Endodermal cell (in vitro differentiated cells): Measurements from ENCODE around the gene KDM6A. TPM values are rescaled to one million over a fixed set of nuclear protein-coding genes. Genes with fewer than 3 reads are reported as not detected.

Source experiments
- DNase-seq: peaks from one replicate; pipeline ENCODE4 v3.0.0-alpha.2; 2017
- H3K27ac ChIP-seq: 2 replicates; pipeline ENCODE4 v1.5.1; 2013; ENCODE audit warnings: mild to moderate bottlenecking, low read depth, low read length, moderate library complexity
- H3K27me3 ChIP-seq: 2 replicates; pipeline ENCODE4 v1.6.1; 2013; ENCODE audit warnings: mild to moderate bottlenecking, low read length, moderate library complexity; ENCODE audit not compliant: insufficient read depth, control insufficient read depth, poor library complexity, severe bottlenecking
- H3K36me3 ChIP-seq: 2 replicates; pipeline ENCODE4 v1.7.0; 2013; ENCODE audit warnings: mild to moderate bottlenecking, low read length, moderate library complexity; ENCODE audit not compliant: control insufficient read depth, insufficient read depth
- H3K4me1 ChIP-seq: one replicate; pipeline ENCODE4 v1.7.0; 2013; ENCODE audit warnings: low read length; ENCODE audit not compliant: control insufficient read depth, insufficient read depth
- H3K4me3 ChIP-seq: 2 replicates; pipeline ENCODE4 v1.5.1; 2013; ENCODE audit warnings: mild to moderate bottlenecking, low read length, moderate library complexity
- H3K9ac ChIP-seq: 2 replicates; pipeline ENCODE4 v1.6.1; 2013; ENCODE audit warnings: mild to moderate bottlenecking, low read length, moderate library complexity; ENCODE audit not compliant: poor library complexity, severe bottlenecking; ENCODE audit errors: extremely low read depth
- H3K9me3 ChIP-seq: 2 replicates; pipeline ENCODE4 v1.6.1; 2013; ENCODE audit warnings: mild to moderate bottlenecking, low read length, moderate library complexity; ENCODE audit not compliant: control insufficient read depth
- H3K27ac Mint-ChIP-seq: 2 replicates; pipeline ENCODE4 v1.8.0; 2020; ENCODE audit warnings: mixed read lengths
- H3K27me3 Mint-ChIP-seq: 2 replicates; pipeline ENCODE4 v1.8.0; 2021; ENCODE audit warnings: mild to moderate bottlenecking, mixed read lengths; ENCODE audit not compliant: insufficient read depth
- H3K36me3 Mint-ChIP-seq: 2 replicates; pipeline ENCODE4 v1.8.0; 2020; ENCODE audit warnings: low read depth, mixed read lengths
- H3K4me1 Mint-ChIP-seq: 2 replicates; pipeline ENCODE4 v1.8.0; 2020; ENCODE audit warnings: mixed read lengths
- H3K4me3 Mint-ChIP-seq: 2 replicates; pipeline ENCODE4 v1.8.0; 2020; ENCODE audit warnings: mild to moderate bottlenecking, moderate library complexity, mixed read lengths
- H3K9me3 Mint-ChIP-seq: 2 replicates; pipeline ENCODE4 v1.8.0; 2020; ENCODE audit warnings: mild to moderate bottlenecking, mixed read lengths
- CTCF ChIP-seq: fragments of 200-600 bp; sonication (generic); conservative IDR thresholded peaks from 2 replicates; pipeline ENCODE4 v1.5.0; 2021; ENCODE audit warnings: antibody characterized with exemption, mild to moderate bottlenecking
- WGBS, 2 experiments: methylation state at CpG; one replicate each; pipeline versions ENCODE4 v1.1.5 to v1.1.7; 2013; ENCODE audit warnings: missing lambda C conversion rate in 2 of 2, mixed read lengths in 1 of 2; ENCODE audit not compliant: insufficient coverage in 1 of 2, insufficient read length in 1 of 2; 5-methylcytosine and 5-hydroxymethylcytosine counted together
- total RNA-seq, 2 donors: library from RNA; stranded (reverse); fragmentation: NEBNext Ultra II Directional in 1 of 2; extraction: Animal tissue kit (Norgen Biotek cat#: 25700) in 1 of 2; gene quantifications; 2 replicates in 1 of 2; 3 replicates in 1 of 2; pipeline ENCODE4 v1.2.1, GENCODE V29; 2021

The KDM6A gene
- total RNA-seq, 2 donors from 2014 or later, result 62.1 to 64.6 TPM

- H3K27ac Mint-ChIP-seq, result no peak overlapping the region
- H3K36me3 Mint-ChIP-seq, result no peaks in the 10 kb centered on the region
- H3K27me3 Mint-ChIP-seq, result no peaks in the 10 kb centered on the region
- no CpG with 5 or more reads among the region's 1 CpG for WGBS, 2 experiments
- Histone ChIP-seq H3K27me3 (no peaks in the 10 kb centered on the region), H3K4me3 (no peak overlapping the region), H3K36me3 (no peaks in the 10 kb centered on the region), H3K9ac (no peak overlapping the region), H3K4me1 (no peaks in the 10 kb centered on the region), H3K9me3 (peaks cover 34% of the 10 kb centered on the region), H3K27ac (no peak overlapping the region)
- DNase-seq, result no peak
- H3K4me1 Mint-ChIP-seq, result no peaks in the 10 kb centered on the region
- peaks cover 85% of the 10 kb centered on the region for H3K9me3 Mint-ChIP-seq
- TF ChIP-seq CTCF, result no peak
- H3K4me3 Mint-ChIP-seq, result no peak overlapping the region
Measured at GRCh38 chrX:45126158-45126557, 253.2 kb downstream of the KDM6A start.

GRCh38 chrX:45128896-45129454, 256.0 kb downstream of the KDM6A start:
- no peaks in the 10 kb centered on the region for H3K36me3 ChIP-seq
- Mint-ChIP-seq H3K4me1 (no peaks in the 10 kb centered on the region), H3K27me3 (no peaks in the 10 kb centered on the region), H3K9me3 (peaks cover 83% of the 10 kb centered on the region), H3K4me3 (no peak overlapping the region), H3K27ac (no peak overlapping the region), H3K36me3 (no peaks in the 10 kb centered on the region)
- peaks cover 34% of the 10 kb centered on the region for H3K9me3 ChIP-seq
- no peaks in the 10 kb centered on the region for H3K4me1 ChIP-seq
- H3K27me3 ChIP-seq, result no peaks in the 10 kb centered on the region
- DNase-seq, result no peak
- H3K27ac ChIP-seq, result no peak overlapping the region
- H3K9ac ChIP-seq, result no peak overlapping the region
- no peak overlapping the region for H3K4me3 ChIP-seq
- 86% methylated on average over 4 of the region's 4 CpGs; no CpG with 5 or more reads in 1 of the 2 experiments for WGBS, 2 experiments
- TF ChIP-seq CTCF, result no peak

GRCh38 chrX:45133465-45133864, 260.5 kb downstream of the KDM6A start:
- H3K4me1 Mint-ChIP-seq, result no peaks in the 10 kb centered on the region
- no peaks in the 10 kb centered on the region for H3K27me3 Mint-ChIP-seq
- Histone ChIP-seq H3K27me3 (no peaks in the 10 kb centered on the region), H3K4me3 (no peak overlapping the region), H3K4me1 (no peaks in the 10 kb centered on the region), H3K9ac (no peak overlapping the region), H3K36me3 (no peaks in the 10 kb centered on the region), H3K27ac (no peak overlapping the region), H3K9me3 (peaks cover 7% of the 10 kb centered on the region)
- no peaks in the 10 kb centered on the region for H3K36me3 Mint-ChIP-seq
- no peak for DNase-seq
- WGBS, 2 experiments, result 96% methylated on average over 3 of the region's 3 CpGs; no CpG with 5 or more reads in 1 of the 2 experiments
- H3K27ac Mint-ChIP-seq, result no peak overlapping the region
- TF ChIP-seq CTCF, result no peak
- peaks cover 68% of the 10 kb centered on the region for H3K9me3 Mint-ChIP-seq
- no peak overlapping the region for H3K4me3 Mint-ChIP-seq
